IMR-90 (cell line): ENCODE results near the gene DAAM2. TPM values are rescaled to one million over a fixed set of nuclear protein-coding genes. Genes with fewer than 3 reads are reported as not detected.

Experiments
- ATAC-seq: fragments of 200-7000 bp; cut with Tn5 transposase; 2 replicates; pipeline ENCODE4 v1.9.1; 2020; ENCODE audit warnings: low read depth, mild to moderate bottlenecking, moderate library complexity
- BruUV-seq: library from RNA; stranded (reverse); fragments of 400-500 nt; replicated peaks from 2 replicates; lab custom pipeline; 2021; lab: Mats Ljungman, UMichigan
- CTCF ChIA-PET: fragments of 300-600 bp; formaldehyde crosslinking; extraction: SDS; loops from one replicate; lab custom pipeline; 2021; ENCODE audit warnings: antibody characterized with exemption; lab: Yijun Ruan, JAX
- POLR2A ChIA-PET: fragments of 300-600 bp; sonication (Branson Sonifier 250); formaldehyde crosslinking; loops from one replicate; lab custom pipeline; 2022; ENCODE audit warnings: antibody characterized with exemption; ENCODE audit not compliant: unreplicated experiment; lab: Charles Lee
- DNase-seq: peaks from one replicate; pipeline ENCODE4 v3.0.0; 2013
- H2AFZ ChIP-seq: replicated peaks from 2 replicates; pipeline ENCODE3; 2013; ENCODE audit warnings: low read length, mild to moderate bottlenecking; ENCODE audit not compliant: poor library complexity
- H2AK5ac ChIP-seq: 2 replicates; pipeline ENCODE4 v1.6.1; 2013; ENCODE audit warnings: low read depth, low read length, inconsistent platforms
- H2AK9ac ChIP-seq: replicated peaks from 2 replicates; pipeline ENCODE3; 2013; ENCODE audit warnings: mild to moderate bottlenecking, low read depth, low read length, moderate library complexity; ENCODE audit not compliant: poor library complexity
- H2BK120ac ChIP-seq: 2 replicates; pipeline ENCODE4 v1.6.1; 2013; ENCODE audit warnings: low read depth, low read length, inconsistent platforms
- H2BK15ac ChIP-seq: 3 replicates; pipeline ENCODE4 v1.6.1; 2013; ENCODE audit warnings: low read depth, low read length, inconsistent platforms
- H2BK20ac ChIP-seq: 2 replicates; pipeline ENCODE4 v1.6.1; 2013; ENCODE audit warnings: low read depth, mild to moderate bottlenecking, inconsistent platforms, low read length, moderate library complexity
- H2BK5ac ChIP-seq: 2 replicates; pipeline ENCODE4 v1.6.1; 2013; ENCODE audit warnings: mild to moderate bottlenecking, low read depth, low read length, inconsistent platforms; ENCODE audit not compliant: poor library complexity, severe bottlenecking
- H3K14ac ChIP-seq: replicated peaks from 2 replicates; pipeline ENCODE4 v1.6.1; 2013; ENCODE audit warnings: low read depth, low read length, inconsistent platforms
- H3K18ac ChIP-seq: 2 replicates; pipeline ENCODE4 v1.6.1; 2013; ENCODE audit warnings: low read depth, low read length, control low read depth
- H3K23ac ChIP-seq: 2 replicates; pipeline ENCODE4 v1.6.1; 2013; ENCODE audit warnings: low read depth, low read length, inconsistent platforms
- H3K27ac ChIP-seq: 2 replicates; pipeline ENCODE4 v1.5.1; 2013; ENCODE audit warnings: mild to moderate bottlenecking, control low read depth, low read length; ENCODE audit not compliant: insufficient read depth
- H3K27me3 ChIP-seq: 2 replicates; pipeline ENCODE4 v1.6.1; 2013; ENCODE audit warnings: low read length; ENCODE audit not compliant: control insufficient read depth, insufficient read depth
- H3K36me3 ChIP-seq: 2 replicates; pipeline ENCODE4 v1.6.1; 2013; ENCODE audit warnings: low read length, mixed read lengths; ENCODE audit not compliant: control insufficient read depth, insufficient read depth
- H3K4ac ChIP-seq: 2 replicates; pipeline ENCODE4 v1.6.1; 2013; ENCODE audit warnings: low read depth, low read length, inconsistent platforms
- H3K4me1 ChIP-seq: 2 replicates; pipeline ENCODE4 v1.6.1; 2013; ENCODE audit warnings: low read length, mixed read lengths; ENCODE audit not compliant: control insufficient read depth, insufficient read depth
- H3K4me2 ChIP-seq: 2 replicates; pipeline ENCODE4 v1.6.1; 2013; ENCODE audit warnings: low read depth, mild to moderate bottlenecking, control low read depth, low read length, moderate library complexity
- H3K4me3 ChIP-seq: 2 replicates; pipeline ENCODE4 v1.5.1; 2013; ENCODE audit warnings: low read depth, mild to moderate bottlenecking, control low read depth, low read length, moderate library complexity; ENCODE audit not compliant: insufficient read depth
- H3K56ac ChIP-seq: 2 replicates; pipeline ENCODE4 v1.6.1; 2013; ENCODE audit warnings: low read length, inconsistent platforms; ENCODE audit not compliant: insufficient read depth; ENCODE audit errors: extremely low read depth
- H3K79me1 ChIP-seq, 2 experiments: 2 replicates each; pipeline ENCODE4 v1.6.1; 2013; ENCODE audit warnings: low read length in 2 of 2, inconsistent platforms in 1 of 2, low read depth in 1 of 2
- H3K9ac ChIP-seq: 2 replicates; pipeline ENCODE4 v1.6.1; 2013; ENCODE audit warnings: low read depth, low read length, control low read depth
- H3K9me1 ChIP-seq: 2 replicates; pipeline ENCODE4 v1.6.1; 2013; ENCODE audit warnings: low read length, inconsistent platforms; ENCODE audit not compliant: insufficient read depth
- H3K9me3 ChIP-seq: 2 replicates; pipeline ENCODE4 v1.6.1; 2013; ENCODE audit warnings: low read length; ENCODE audit not compliant: control insufficient read depth, insufficient read depth
- H4K20me1 ChIP-seq: 2 replicates; pipeline ENCODE4 v1.6.1; 2013; ENCODE audit warnings: low read length, inconsistent platforms; ENCODE audit not compliant: insufficient read depth
- H4K5ac ChIP-seq: 2 replicates; pipeline ENCODE4 v1.6.1; 2013; ENCODE audit warnings: mild to moderate bottlenecking, low read depth, low read length, control low read depth
- H4K8ac ChIP-seq, 2 experiments: 2 replicates each; pipeline ENCODE4 v1.6.1; 2013; ENCODE audit warnings: low read depth in 2 of 2, low read length in 2 of 2, control low read depth in 1 of 2, inconsistent platforms in 1 of 2
- H4K91ac ChIP-seq: 2 replicates; pipeline ENCODE4 v1.6.1; 2013; ENCODE audit warnings: low read depth, low read length, inconsistent platforms; ENCODE audit not compliant: insufficient read depth
- BHLHE40 ChIP-seq: fragments of 150-350 bp; IDR thresholded peaks from 2 replicates; pipeline ENCODE4 v1.6.1; 2016; ENCODE audit warnings: mild to moderate bottlenecking, low read depth, low read length
- CEBPB ChIP-seq: IDR thresholded peaks from 2 replicates; pipeline ENCODE4 v1.6.1; 2012; ENCODE audit warnings: low read depth, low read length, improper control_type of control experiment
- CHD1 ChIP-seq: IDR thresholded peaks from 2 replicates; pipeline ENCODE4 v1.6.1; 2012; ENCODE audit warnings: low read depth, low read length, improper control_type of control experiment
- MAZ ChIP-seq: IDR thresholded peaks from 2 replicates; pipeline ENCODE4 v1.6.1; 2012; ENCODE audit warnings: low read depth, mild to moderate bottlenecking, low read length, improper control_type of control experiment, moderate library complexity, borderline replicate concordance
- MXI1 ChIP-seq: IDR thresholded peaks from 2 replicates; pipeline ENCODE4 v1.6.1; 2012; ENCODE audit warnings: low read depth, mild to moderate bottlenecking, low read length, moderate library complexity, borderline replicate concordance
- WGBS, 2 experiments: methylation state at CpG; one replicate each; pipeline versions ENCODE4 v1.1.5 to v1.1.7; 2013; ENCODE audit warnings: missing lambda C conversion rate in 2 of 2; ENCODE audit not compliant: insufficient read length in 1 of 2; ENCODE audit errors: extremely low coverage in 2 of 2; 5-methylcytosine and 5-hydroxymethylcytosine counted together
- dilution Hi-C: fragments of 300-500 bp; cut with HindIII; formaldehyde crosslinking; loops from one replicate; pipeline ENCODE4 v1.14.3; 2018; ENCODE audit warnings: low sequenced_read_pairs; ENCODE audit not compliant: unreplicated experiment
- in situ Hi-C: fragments of 300-500 bp; cut with MboI; formaldehyde crosslinking; loops from 3 replicates; pipeline ENCODE4 v1.14.3; 2019; ENCODE audit warnings: low sequenced_read_pairs, inconsistent platforms, mixed read lengths
- intact Hi-C: fragments of 100-400 bp; cut with micrococcal nuclease; formaldehyde crosslinking; loops from 2 replicates; pipeline ENCODE4 v1.10.0; 2022
- polyA plus RNA-seq, 3 experiments: library from polyadenylated mRNA; depleted of rRNA; stranded (reverse); fragments of >200 nt; gene quantifications; 2 replicates each; pipeline ENCODE4 v1.2.3, GENCODE V29; 2012; ENCODE audit warnings: low replicate concordance in 1 of 3
- total RNA-seq: library from RNA; depleted of rRNA; stranded (reverse); fragments of >200 nt; gene quantifications from 2 replicates; pipeline ENCODE4 v1.2.3, GENCODE V29; 2012

The DAAM2 gene
- total and polyA plus RNA-seq, 2 of the 4 experiments (the other 2 are of a cell fraction): 11.2 to 12.9 TPM

GRCh38 chr6:39819676-39820075 lies 27.5 kb downstream of the DAAM2 start:
- DNase-seq (no peak), ATAC-seq (no peak)
- Histone ChIP-seq H4K20me1 (no peaks in the 10 kb centered on the region), H2AK9ac (no peak overlapping the region), H3K36me3 (no peaks in the 10 kb centered on the region), H3K9ac (no peak overlapping the region), H2AK5ac (peak overlapping the region; percentile 26; the same call in 1 of the 2 replicates), H2BK120ac (no peak overlapping the region), H2AFZ (no peak overlapping the region), H2BK5ac (no peak overlapping the region), H3K56ac (no peak overlapping the region), H3K4ac (no peak overlapping the region; the same call in 1 of the 2 replicates), H2BK15ac (no peak overlapping the region), H3K9me1 (peaks cover 12% of the 10 kb centered on the region), H3K27ac (no peak overlapping the region), H3K23ac (no peak overlapping the region; the same call in 1 of the 2 replicates), H2BK20ac (no peak overlapping the region), H3K14ac (0 out of 2 replicates have a peak overlapping the region, but pooled peaks have one; percentile 29), H3K4me1 (peaks cover 29% of the 10 kb centered on the region), H4K5ac (peak overlapping the region; percentile 21; the same call in 1 of the 2 replicates), H4K8ac (no peak overlapping the region), H3K27me3 (no peaks in the 10 kb centered on the region), H3K4me2 (no peak overlapping the region), H3K9me3 (no peaks in the 10 kb centered on the region), H4K91ac (peak overlapping the region; percentile 16; the same call in 1 of the 2 replicates), H3K4me3 (no peak overlapping the region), H3K79me1 (peaks cover 0 to 13% of the 10 kb centered on the region in 2 experiments; a peak in 1 of 4 replicates), H3K18ac (peak overlapping the region; percentile 51; the same call in 1 of the 2 replicates)
- ChIA-PET POLR2A (no interaction called here), CTCF (interaction anchor here (1.4 to 1.5 kb wide), 2 partner anchors 29 to 46 kb away, joined by 3 to 6 read pairs; no protein-coding TSS in a partner anchor)
- dilution Hi-C loops (no loop called here), intact Hi-C loops (no loop called here), in situ Hi-C loops (no loop called here)
- TF ChIP-seq BHLHE40 (no peak), MXI1 (no peak), CEBPB (no peak), CHD1 (no peak), MAZ (no peak)
- no CpG with 5 or more reads among the region's 8 CpGs for WGBS, 2 experiments
- BruUV-seq: no TSS peak
